GM18517 (cell line): ENCODE measurements around the gene LYPD8.

Source experiments
- ATAC-seq: cut with Tn5 transposase; IDR thresholded peaks from one replicate; pipeline ENCODE4 v1.9.1; 2021; ENCODE audit warnings: mild to moderate bottlenecking, moderate library complexity; ENCODE audit not compliant: unreplicated experiment

Gene LYPD8

DNA sequence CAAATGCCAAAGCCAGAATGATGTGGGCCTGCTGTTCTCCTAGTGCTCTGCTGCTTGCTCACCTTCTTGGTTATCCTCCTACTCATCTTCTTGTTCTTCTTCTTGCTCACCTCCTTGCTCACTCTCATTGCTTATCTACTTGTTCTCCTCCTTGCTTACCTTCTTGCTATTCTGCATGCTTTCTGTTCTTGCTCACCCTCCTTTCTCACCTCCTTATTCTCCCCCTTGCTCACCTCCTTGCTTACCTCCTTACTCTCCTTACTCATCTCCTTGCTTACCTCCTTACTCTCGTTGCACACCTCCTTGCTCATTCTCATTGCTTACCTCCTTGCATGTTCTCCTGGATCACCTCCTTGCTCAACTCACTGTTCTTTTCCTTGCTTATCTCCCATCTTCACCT is 52.8 kb downstream of the LYPD8 start, which contains the start of gene OR14I1:
OR14I1 (minus strand) TSS at position 53 of the 400 bp plus-strand sequence.
- ATAC-seq = no peak

DNA sequence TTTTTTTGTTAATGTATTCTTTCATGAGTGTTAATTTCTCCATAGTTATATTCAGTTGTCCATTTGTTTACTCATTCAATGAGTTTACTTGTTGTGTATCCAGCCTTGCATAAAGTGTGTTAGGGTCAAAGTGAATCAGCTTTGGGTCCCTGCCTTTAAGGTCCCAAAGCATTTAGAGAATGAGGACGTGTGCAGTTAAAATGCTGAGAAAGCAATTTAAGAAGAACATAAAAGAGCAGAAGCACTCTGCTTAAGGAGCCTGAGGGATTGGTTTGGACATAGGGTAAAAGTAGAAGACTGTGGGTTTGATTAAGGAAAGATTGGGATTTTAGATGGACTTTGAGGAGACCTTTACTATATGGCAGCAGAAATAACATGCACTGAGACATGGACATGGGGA is 56.5 kb downstream of the LYPD8 start:
- ATAC-seq = no peak

DNA sequence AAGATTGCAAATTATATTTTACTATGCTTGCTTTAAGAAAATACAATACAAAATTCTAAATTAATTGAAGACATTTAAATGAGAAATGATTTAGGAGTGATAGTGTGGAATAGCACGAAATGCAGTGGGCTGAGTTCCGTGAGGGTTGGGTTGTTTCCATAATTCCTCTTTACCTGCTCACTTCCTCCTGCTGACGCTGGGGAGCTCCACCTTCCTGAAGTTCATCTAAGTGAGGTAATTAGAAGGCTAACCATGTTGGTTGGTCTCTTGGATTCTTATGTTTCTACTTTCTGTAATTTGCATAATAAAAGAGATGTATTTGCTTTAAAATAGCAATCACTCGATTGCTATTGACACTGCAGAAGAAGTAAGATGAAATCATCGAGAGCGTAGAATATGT is 57.7 kb downstream of the LYPD8 start:
- no peak for ATAC-seq

DNA sequence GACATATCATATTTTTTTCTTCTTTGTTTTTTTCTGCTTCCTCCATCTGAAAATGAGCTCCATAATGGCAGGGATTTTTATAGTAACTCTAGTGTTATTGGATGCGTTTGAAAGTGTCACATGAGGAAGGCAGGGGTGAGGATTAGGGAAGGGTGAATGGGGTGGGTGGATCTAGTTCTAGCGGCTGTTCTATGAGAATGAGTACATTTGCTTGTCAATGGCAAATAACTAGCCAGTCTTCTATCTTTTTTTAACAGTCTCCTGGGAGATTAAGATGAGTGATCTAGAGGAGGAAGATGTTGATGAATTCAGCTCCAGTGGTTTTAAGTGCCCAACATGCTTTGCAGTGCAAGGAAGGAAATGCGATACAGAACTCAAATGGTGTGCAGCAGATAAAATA is 58.8 kb downstream of the LYPD8 start:
- ATAC-seq = no peak

DNA sequence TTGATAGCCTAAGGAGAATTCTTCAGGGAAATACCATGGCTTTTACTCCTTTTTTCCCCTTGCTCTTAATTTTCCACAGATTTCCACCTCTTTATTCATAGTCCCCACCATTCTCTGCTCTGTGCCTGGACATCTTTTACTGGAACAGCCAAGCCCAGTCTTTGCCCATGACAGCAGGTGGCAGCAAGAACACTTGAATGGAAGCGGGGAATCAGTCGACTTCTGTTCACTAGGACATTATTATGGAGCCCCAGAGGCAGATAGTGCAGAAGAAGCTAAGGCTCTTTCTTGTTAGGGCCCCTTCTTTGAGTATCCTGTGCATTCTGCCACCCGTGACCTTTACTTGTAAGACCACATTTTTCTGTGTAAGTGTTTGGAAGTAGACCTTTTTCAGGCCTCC is 59.3 kb downstream of the LYPD8 start:
- no peak for ATAC-seq

DNA sequence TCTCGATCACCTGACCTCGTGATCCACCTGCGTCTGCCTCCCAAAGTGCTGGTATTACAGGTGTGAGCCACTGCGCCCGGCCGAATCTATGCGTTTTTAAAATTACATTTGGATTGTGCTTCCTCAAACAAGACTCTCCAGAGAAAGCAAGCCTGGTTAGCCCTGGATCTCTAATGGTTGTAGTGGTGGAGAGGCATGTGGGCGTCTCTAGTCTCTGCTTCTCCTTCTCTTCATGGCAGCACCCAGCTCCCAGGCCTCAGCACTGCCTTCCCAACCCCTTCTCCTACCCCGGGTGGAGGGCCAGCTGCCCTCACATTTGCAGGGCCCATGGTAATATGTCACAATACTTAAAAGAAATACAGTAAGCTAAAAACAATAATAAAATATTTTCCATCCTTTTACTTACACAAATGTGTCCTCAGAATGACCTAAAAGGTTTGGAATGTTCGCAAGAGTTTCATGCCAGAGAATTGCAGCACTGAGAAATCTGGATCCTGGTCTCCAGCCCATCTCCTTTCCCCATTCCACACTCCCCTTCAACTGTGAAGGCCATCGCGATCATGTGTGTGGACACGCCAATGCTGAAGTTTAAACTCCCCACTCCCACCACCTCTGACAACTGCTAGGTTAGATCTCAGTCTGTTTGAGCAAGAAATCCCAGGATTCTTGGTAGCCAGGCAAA is 60.0 kb downstream of the LYPD8 start:
- no peak for ATAC-seq

DNA sequence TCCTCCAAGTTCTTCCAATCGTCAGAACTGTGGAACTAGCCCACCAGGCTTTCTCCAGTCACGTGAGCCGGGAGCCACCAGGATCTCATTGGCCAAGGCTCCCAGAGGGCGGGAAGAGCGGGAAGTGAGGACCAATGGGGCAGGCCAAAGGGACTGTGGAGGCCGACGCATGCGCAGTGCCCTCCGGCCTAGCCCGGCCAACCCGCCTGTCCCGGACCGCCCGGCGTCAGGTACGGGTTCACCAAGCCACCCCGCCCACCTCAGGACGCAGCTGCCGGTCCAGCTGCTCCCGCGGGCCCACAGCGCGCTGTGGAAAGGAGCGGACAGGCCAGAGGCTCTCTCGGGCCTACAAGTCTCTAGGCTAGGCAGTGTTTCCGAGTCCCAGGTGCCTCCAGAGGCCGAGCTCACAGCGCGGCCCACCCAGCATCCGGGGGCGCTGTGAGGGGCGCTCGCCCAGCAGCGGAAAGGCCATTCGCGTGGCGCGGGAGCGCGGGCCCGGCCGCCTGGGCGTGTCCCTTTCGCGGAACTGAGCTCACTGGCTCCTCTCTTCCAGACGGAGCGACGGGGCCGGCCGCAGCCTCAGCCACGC is 63.9 kb downstream of the LYPD8 start:
- ATAC-seq = no peak
